Karpas-422 (cell line): ENCODE results near the gene BUD13. TPM values are rescaled to one million over a fixed set of nuclear protein-coding genes. Genes with fewer than 3 reads are reported as not detected.
A peak's percentile ranks its signal among the peaks of the same experiment; 100 is the strongest.

Experiments used
- DNase-seq: peaks from one replicate; pipeline ENCODE4 v3.0.0-alpha.2; 2015
- H2AFZ ChIP-seq: fragments of 200-600 bp; sonication (generic); 2 replicates; pipeline ENCODE4 v1.6.1; 2014; ENCODE audit warnings: antibody characterized with exemption, low read length, mixed read lengths
- H3K27ac ChIP-seq: fragments of 200-600 bp; sonication (generic); 2 replicates; pipeline ENCODE4 v1.5.1; 2014; ENCODE audit warnings: mild to moderate bottlenecking, low read length, moderate library complexity
- H3K27me3 ChIP-seq: fragments of 200-600 bp; sonication (generic); 2 replicates; pipeline ENCODE4 v1.6.1; 2014; ENCODE audit warnings: low read length, mixed read lengths
- H3K36me3 ChIP-seq: fragments of 200-600 bp; sonication (generic); 2 replicates; pipeline ENCODE4 v1.6.1; 2014; ENCODE audit warnings: low read length, mixed read lengths; ENCODE audit not compliant: insufficient read depth
- H3K4me1 ChIP-seq: fragments of 200-600 bp; sonication (generic); 2 replicates; pipeline ENCODE4 v1.6.1; 2014; ENCODE audit warnings: mild to moderate bottlenecking, low read length, mixed read lengths
- H3K4me2 ChIP-seq: fragments of 200-600 bp; sonication (generic); 2 replicates; pipeline ENCODE4 v1.6.1; 2014; ENCODE audit warnings: low read length, low read depth, mild to moderate bottlenecking; ENCODE audit not compliant: poor library complexity, severe bottlenecking
- H3K4me3 ChIP-seq: fragments of 200-600 bp; sonication (generic); 2 replicates; pipeline ENCODE4 v1.5.1; 2014; ENCODE audit warnings: mild to moderate bottlenecking, antibody characterized with exemption, low read length, mixed read lengths
- H3K79me2 ChIP-seq: fragments of 200-600 bp; sonication (generic); 2 replicates; pipeline ENCODE4 v1.6.1; 2014; ENCODE audit warnings: mild to moderate bottlenecking, low read length, mixed read lengths
- H3K9ac ChIP-seq: fragments of 200-600 bp; sonication (generic); 2 replicates; pipeline ENCODE4 v1.6.0; 2014; ENCODE audit warnings: low read length
- H3K9me2 ChIP-seq: fragments of 200-600 bp; sonication (generic), shearing (Covaris generic); replicated peaks from 2 replicates; pipeline ENCODE4 v1.6.0; 2014; ENCODE audit warnings: mild to moderate bottlenecking, low read length, moderate library complexity; ENCODE audit not compliant: insufficient read depth
- H3K9me3 ChIP-seq: fragments of 300-700, 200-600 bp; sonication (generic); 2 replicates; pipeline ENCODE4 v1.6.1; 2014; ENCODE audit warnings: low read length, mixed read lengths
- H4K20me1 ChIP-seq: fragments of 200-600 bp; sonication (generic); 2 replicates; pipeline ENCODE4 v1.6.1; 2014; ENCODE audit warnings: mild to moderate bottlenecking, antibody characterized with exemption, low read length, low read depth; ENCODE audit not compliant: insufficient read depth
- total RNA-seq: library from RNA; depleted of rRNA; stranded (reverse); fragments of >200 nt; shearing (Covaris generic); gene quantifications from 2 replicates; pipeline ENCODE4 v1.2.3, GENCODE V29; 2014; ENCODE audit warnings: low replicate concordance; rRNA removed

Gene BUD13, protein sequence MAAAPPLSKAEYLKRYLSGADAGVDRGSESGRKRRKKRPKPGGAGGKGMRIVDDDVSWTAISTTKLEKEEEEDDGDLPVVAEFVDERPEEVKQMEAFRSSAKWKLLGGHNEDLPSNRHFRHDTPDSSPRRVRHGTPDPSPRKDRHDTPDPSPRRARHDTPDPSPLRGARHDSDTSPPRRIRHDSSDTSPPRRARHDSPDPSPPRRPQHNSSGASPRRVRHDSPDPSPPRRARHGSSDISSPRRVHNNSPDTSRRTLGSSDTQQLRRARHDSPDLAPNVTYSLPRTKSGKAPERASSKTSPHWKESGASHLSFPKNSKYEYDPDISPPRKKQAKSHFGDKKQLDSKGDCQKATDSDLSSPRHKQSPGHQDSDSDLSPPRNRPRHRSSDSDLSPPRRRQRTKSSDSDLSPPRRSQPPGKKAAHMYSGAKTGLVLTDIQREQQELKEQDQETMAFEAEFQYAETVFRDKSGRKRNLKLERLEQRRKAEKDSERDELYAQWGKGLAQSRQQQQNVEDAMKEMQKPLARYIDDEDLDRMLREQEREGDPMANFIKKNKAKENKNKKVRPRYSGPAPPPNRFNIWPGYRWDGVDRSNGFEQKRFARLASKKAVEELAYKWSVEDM
- total RNA-seq, result 6.4 and 14.1 TPM in 2 replicates

DNA sequence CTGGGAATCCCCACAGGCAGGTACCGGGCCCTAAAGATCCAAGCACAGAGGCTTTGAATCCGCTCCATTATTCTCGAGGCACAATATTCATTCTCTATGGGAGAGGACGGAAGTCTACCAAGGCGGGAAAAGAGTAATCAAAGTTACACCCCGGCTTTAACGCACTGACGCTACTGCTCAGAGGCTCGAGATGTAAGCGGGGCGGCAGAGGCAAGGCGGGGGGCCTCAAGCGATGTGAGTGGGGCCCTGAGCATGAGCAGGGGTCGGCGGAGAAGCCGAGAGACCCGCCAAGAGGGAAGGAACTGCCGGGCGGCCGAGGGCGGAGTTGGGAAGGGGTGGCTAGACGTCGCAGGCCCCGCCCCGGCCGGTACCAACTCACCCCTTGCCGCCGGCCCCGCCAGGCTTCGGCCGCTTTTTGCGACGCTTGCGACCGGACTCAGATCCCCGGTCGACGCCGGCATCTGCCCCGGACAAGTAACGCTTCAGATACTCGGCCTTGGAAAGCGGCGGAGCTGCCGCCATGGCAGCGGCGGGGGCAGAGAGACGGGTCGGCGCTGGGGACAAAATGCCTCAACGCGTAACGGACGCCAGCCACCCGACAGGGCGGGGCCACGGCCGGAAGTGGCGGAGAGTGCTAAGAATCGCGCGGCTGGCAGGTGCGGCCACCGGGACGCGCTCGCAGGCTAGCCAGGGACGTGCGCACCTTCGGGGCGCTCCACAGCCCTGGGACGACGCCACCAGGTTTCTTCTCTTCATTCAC, at the start of gene BUD13:
Gene BUD13 (minus strand): TSS at position 545 of the 760 bp plus-strand sequence. CDS start 23 bp downstream, at position 522.
- peak within 1 kb of the TSS; percentile 88 for H3K27ac ChIP-seq
- H3K9me2 ChIP-seq, result no peaks in the 10 kb centered on the region
- H3K4me2 ChIP-seq, result peak within 1 kb of the TSS; percentile 91
- peak within 1 kb of the TSS; percentile 30; the same call in 1 of the 2 replicates for H2AFZ ChIP-seq
- H3K9me3 ChIP-seq, result no peaks in the 10 kb centered on the region
- peak within 1 kb of the TSS; percentile 82 for H3K9ac ChIP-seq
- peak within 1 kb of the TSS; percentile 84 for H3K4me3 ChIP-seq
- H3K79me2 ChIP-seq, result peaks cover 30% of the 10 kb centered on the region
- no peaks in the 10 kb centered on the region for H4K20me1 ChIP-seq
- no peaks in the 10 kb centered on the region for H3K27me3 ChIP-seq
- H3K4me1 ChIP-seq, result peaks cover 32% of the 10 kb centered on the region
- H3K36me3 ChIP-seq, result peaks cover 5% of the 10 kb centered on the region; the same call in 1 of the 2 replicates
- DNase-seq, result peak; percentile 94

DNA sequence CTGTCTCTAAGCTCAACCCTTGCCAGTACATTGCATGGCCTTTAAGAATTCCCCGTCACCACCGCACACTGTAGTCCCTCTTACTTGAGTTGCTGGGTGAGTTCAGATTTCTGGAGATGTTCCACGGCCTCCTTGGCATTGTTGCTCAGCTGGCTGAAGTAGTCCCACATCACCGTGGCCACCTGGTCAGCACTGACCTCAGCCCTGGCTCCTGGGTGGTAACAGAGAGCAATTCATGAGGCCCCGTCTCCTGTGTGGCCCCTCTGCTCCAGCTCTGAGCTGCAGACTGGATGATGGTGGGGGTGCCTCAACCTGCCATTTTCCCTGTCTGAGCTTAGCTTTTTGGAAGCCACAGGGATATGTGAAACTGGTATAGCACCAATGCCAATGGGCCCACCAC, 49.8 kb upstream of the BUD13 start:
- no peaks in the 10 kb centered on the region for H3K9me2 ChIP-seq
- no peaks in the 10 kb centered on the region for H3K79me2 ChIP-seq
- no peaks in the 10 kb centered on the region for H3K27me3 ChIP-seq
- H3K36me3 ChIP-seq, result no peaks in the 10 kb centered on the region
- no peaks in the 10 kb centered on the region for H4K20me1 ChIP-seq
- H3K27ac ChIP-seq, result no peak overlapping the region
- no peak for DNase-seq
- H3K9ac ChIP-seq, result no peak overlapping the region
- no peak overlapping the region for H2AFZ ChIP-seq
- no peak overlapping the region for H3K4me2 ChIP-seq
- H3K9me3 ChIP-seq, result no peaks in the 10 kb centered on the region
- H3K4me3 ChIP-seq, result no peak overlapping the region
- no peaks in the 10 kb centered on the region for H3K4me1 ChIP-seq

DNA sequence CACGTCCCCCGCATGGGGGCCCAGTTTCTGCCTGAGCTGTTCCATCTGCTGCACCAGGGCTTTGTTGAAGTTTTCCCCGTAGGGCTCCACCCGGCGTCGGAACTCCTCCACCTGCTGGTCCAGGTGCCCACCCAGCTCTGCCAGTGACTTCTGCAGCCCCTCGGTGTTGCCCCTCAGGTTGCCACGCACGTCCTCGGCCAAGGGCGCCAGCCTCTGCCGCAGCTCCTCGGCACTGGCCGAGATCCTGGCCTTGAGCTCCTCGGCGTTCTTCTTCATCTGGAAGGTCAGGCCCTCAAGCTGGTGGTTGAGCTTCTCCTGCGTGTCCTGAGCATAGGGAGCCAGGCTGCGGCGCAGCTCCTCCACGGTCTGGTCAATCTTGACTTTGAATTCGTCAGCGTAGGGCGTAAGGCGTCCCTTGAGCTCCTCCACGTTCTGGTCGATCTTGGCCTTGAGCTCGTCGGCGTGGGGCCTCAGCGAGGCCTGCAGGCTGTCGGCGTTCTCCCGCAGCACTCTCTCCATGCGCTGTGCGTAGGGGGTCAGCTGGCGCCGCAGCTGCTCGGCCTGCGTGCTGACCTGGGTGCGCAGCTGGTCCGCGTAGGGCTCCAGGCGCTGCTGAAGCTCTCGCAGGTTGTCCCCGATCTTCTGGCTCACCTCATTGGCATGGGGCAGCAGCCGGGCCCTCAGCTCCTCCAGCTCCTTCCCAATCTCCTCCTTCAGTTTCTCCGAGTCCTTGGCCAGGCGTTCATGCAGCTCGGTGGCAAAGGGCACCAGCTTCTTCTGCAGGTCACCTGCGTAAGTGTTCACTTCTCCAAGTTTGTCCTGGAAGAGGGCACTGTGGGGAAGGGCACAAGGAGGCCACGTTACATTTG, 48.5 kb upstream of the BUD13 start:
- Histone ChIP-seq H3K4me2 (no peak overlapping the region), H3K9me2 (no peaks in the 10 kb centered on the region), H3K27me3 (no peaks in the 10 kb centered on the region), H3K79me2 (no peaks in the 10 kb centered on the region), H3K27ac (no peak overlapping the region), H3K9ac (no peak overlapping the region), H4K20me1 (no peaks in the 10 kb centered on the region), H3K9me3 (no peaks in the 10 kb centered on the region), H2AFZ (no peak overlapping the region), H3K4me3 (no peak overlapping the region), H3K4me1 (no peaks in the 10 kb centered on the region), H3K36me3 (no peaks in the 10 kb centered on the region)
- no peak for DNase-seq

DNA sequence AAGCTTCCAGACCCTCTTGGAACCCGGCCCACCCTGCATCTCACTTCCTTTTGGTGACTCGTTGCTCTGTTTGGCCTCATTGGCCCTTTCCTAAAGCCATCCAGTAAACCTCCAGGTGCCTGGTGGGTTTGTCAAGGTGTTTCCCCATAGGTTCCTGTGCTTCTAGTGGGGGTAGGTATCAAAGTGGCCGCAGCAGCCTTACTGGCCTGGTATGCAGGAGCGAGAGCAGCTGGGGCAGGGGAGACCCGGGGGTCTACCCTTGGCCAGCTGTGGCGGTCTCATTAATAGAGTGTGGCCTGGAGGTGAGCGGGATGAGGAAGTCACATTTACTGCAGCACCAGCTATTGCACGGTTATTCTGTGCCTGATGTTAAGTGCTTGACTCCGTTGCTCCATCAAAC, 46.3 kb upstream of the BUD13 start:
- no peaks in the 10 kb centered on the region for H3K9me2 ChIP-seq
- no peak overlapping the region for H3K27ac ChIP-seq
- H3K79me2 ChIP-seq, result no peaks in the 10 kb centered on the region
- no peak overlapping the region for H3K4me3 ChIP-seq
- no peak overlapping the region for H2AFZ ChIP-seq
- no peaks in the 10 kb centered on the region for H3K27me3 ChIP-seq
- H3K9me3 ChIP-seq, result no peaks in the 10 kb centered on the region
- no peaks in the 10 kb centered on the region for H3K36me3 ChIP-seq
- H3K4me1 ChIP-seq, result no peaks in the 10 kb centered on the region
- no peak for DNase-seq
- no peaks in the 10 kb centered on the region for H4K20me1 ChIP-seq
- H3K9ac ChIP-seq, result no peak overlapping the region
- no peak overlapping the region for H3K4me2 ChIP-seq

DNA sequence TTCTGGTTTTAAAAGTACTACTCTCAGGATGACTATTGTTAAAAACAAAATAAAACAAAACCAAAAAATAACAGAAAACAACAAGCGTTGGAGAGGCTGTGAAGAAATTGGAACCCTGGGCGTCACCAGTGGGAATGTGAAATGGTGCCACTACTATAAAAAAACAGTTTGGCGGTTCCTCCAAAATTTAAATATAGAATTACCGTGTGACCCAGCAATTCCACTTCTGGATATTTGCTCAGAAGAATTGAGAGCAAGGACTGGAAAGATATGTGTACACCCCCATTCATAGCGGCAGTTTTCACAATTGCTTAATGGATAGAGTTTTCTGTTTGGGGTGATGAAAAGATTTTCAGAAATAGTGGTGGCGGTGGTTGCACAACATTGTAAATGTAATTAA, 41.7 kb upstream of the BUD13 start:
- H3K27me3 ChIP-seq, result no peaks in the 10 kb centered on the region

DNA sequence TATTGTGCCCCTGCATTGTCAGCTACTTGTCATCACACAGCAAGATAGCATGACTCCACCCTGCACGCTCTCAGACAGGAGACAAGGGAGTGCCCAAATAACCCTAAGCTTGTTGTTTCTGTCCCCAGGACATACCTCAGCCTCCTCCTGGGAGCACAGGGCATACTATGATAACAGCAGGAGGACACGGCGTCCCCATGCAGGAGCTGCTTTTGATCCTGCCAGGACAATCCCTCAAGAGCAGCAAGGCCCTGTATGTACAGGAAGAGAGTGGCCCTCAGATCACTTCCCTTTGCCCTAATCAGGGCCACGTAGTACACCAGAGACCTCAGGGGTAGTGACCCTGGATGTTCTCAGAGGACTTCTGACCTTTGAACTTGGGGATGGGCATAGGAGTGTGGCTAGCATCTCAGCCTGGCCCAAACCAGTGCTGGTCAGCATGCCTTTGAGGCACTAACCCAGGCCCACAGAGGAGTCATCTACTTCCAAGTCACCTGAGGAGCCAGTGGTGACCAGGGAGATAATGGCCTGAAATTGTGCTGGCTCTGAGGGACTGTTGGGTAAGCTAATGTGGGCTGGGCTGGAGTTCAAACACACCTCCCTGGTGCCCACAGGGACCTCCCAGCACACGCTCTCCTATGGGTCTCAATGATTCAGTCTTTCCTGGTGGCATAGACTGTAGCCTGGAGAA, 41.1 kb upstream of the BUD13 start:
- no peak overlapping the region for H3K4me2 ChIP-seq
- no peak overlapping the region for H2AFZ ChIP-seq
- no peaks in the 10 kb centered on the region for H4K20me1 ChIP-seq
- no peaks in the 10 kb centered on the region for H3K27me3 ChIP-seq
- H3K79me2 ChIP-seq, result no peaks in the 10 kb centered on the region
- no peaks in the 10 kb centered on the region for H3K4me1 ChIP-seq
- no peaks in the 10 kb centered on the region for H3K9me2 ChIP-seq
- H3K9ac ChIP-seq, result no peak overlapping the region
- no peak overlapping the region for H3K27ac ChIP-seq
- DNase-seq, result no peak
- no peak overlapping the region for H3K4me3 ChIP-seq
- no peaks in the 10 kb centered on the region for H3K36me3 ChIP-seq
- no peaks in the 10 kb centered on the region for H3K9me3 ChIP-seq

More for the DNA sequence above, 41.7 kb upstream of the BUD13 start:
- Histone ChIP-seq H3K79me2 (no peaks in the 10 kb centered on the region), H3K9ac (no peak overlapping the region), H3K4me3 (no peak overlapping the region), H2AFZ (no peak overlapping the region), H3K9me3 (no peaks in the 10 kb centered on the region), H3K4me1 (no peaks in the 10 kb centered on the region), H3K27ac (no peak overlapping the region), H3K9me2 (no peaks in the 10 kb centered on the region), H3K36me3 (no peaks in the 10 kb centered on the region), H3K4me2 (no peak overlapping the region), H4K20me1 (no peaks in the 10 kb centered on the region)
- no peak for DNase-seq

DNA sequence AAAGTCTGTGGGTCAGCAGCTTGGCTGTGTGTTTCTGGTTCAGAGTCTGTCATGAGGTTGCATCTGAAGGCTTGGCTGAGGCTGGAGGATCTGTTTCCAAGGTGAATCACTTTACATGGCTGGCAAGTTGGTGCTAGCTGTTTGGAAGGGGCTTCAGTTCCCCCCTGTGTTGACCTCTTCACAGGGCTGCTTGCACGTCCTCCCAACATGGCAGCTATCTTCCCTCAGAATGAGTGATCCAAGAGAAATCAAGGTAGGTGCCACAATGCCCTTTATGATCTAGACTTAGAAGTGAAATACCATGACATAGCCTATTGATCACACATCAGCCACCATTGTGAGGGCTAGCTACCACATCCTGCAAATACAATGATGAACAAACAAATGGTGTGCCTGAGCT, 40.4 kb upstream of the BUD13 start:
- H3K4me1 ChIP-seq, result no peaks in the 10 kb centered on the region
- H3K9ac ChIP-seq, result no peak overlapping the region
- H3K4me3 ChIP-seq, result no peak overlapping the region
- H3K9me3 ChIP-seq, result no peaks in the 10 kb centered on the region
- no peaks in the 10 kb centered on the region for H3K27me3 ChIP-seq
- DNase-seq, result no peak
- H3K4me2 ChIP-seq, result no peak overlapping the region
- no peak overlapping the region for H2AFZ ChIP-seq
- no peaks in the 10 kb centered on the region for H3K9me2 ChIP-seq
- H3K36me3 ChIP-seq, result no peaks in the 10 kb centered on the region
- no peak overlapping the region for H3K27ac ChIP-seq
- H4K20me1 ChIP-seq, result no peaks in the 10 kb centered on the region
- no peaks in the 10 kb centered on the region for H3K79me2 ChIP-seq
